NCI-H2107 treated with DMSO at 0.1 percent for 48 hours (cell line): Measurements from ENCODE around the gene C4orf33.
"Not testable (repeated sequence)": the region's sequence is repeated elsewhere in the genome, so short reads cannot be mapped to it uniquely, and the experiment has no call there.

Experiments
- DNase-seq: peaks from one replicate; lab custom pipeline; 2025; ENCODE audit not compliant: unreplicated experiment; lab: John Stamatoyannopoulos, UW

Gene C4orf33, protein sequence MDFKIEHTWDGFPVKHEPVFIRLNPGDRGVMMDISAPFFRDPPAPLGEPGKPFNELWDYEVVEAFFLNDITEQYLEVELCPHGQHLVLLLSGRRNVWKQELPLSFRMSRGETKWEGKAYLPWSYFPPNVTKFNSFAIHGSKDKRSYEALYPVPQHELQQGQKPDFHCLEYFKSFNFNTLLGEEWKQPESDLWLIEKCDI

DNA sequence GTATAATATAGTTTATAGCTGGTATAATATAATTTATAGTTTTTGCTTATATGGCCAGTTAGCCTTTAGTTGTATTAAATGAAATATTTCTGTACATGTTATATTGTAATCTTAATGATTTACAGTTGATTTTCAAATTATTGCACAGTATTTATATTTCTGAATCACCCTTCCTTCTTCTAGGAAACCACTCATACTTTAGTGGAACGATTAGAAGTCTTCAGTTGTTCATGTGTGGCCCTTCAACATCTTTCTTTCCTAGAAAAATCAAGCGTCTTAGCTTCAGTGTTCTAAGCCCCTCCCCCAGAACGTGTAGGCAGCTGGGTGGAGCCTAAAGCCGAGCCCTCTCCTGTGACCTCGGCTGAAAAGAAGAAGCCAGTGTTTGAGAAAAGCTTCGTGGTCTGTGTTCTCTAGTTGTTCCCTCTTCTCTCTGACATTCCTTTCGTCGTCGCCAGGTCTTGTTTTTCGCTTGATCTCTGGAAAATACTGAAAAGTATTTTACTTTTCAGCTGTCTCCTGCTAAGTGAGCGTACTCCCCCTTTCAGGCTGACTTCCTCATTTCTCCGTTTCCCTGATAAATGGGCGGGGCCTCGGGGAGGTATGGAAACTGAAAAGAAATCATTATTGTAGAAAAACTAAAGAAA lies at the start of gene C4orf33:
Gene C4orf33 (plus strand): TSS at position 342 of the 644 bp plus-strand sequence. CDS start 6,459 bp downstream, outside the sequence.
- DNase-seq, result no peak

DNA sequence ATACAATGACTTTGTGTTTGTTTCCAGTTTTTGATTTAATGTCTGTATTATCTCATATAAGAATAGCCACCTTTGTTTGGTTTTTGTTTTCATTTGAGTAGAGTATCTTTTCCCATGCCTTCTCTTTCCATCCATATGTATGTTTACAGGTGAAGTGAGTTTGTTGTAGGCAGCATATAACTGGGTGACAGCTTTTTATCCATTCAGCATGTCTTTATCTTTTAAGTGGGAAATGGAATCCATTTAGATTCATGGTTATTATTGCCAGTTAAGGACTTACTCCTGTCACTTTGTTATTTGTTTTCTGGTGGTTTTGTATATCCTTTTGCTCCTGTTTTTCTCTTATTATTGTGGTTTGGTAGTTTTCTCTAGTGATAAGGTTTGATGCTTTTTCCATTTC lies 36.9 kb upstream of the C4orf33 start:
- no peak for DNase-seq

DNA sequence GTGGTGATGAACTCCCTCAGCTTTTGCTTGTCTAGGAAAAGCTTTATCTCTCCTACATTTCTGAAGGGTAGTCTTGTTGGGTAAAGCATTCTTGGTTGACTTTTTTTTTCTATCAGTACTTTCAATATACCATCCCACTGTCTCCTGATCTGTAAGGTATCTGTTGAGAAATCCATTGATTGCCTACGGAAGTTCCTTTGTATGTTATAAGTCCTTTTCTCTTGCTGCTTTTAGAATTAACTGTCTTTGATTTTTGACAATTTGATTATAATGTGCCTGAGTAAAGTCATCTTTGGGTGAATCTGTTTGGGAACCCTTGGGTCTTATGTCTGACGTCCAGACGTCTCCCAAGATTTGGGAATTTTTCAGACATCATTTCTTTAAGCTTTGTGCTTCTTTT lies 33.4 kb upstream of the C4orf33 start:
- DNase-seq, result no peak

DNA sequence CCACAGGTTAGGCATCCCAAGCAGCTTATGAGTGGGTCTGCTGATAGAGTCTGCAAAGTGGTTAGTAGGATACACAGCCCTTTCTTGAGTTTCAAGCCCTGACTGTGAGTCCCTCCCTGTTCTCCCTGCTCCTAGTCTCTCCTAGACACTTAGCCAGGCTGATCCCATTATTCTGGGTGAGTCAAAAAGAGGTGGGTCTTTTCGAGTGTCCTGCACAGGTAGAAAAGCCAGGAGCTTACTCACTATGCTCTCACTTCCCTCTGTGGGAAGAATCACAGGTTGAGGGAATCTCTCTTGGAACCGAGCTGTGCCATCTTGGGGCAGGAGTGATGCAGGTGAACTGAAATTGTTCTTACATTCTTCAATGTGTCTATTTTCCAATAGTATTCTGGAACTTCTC lies 32.3 kb upstream of the C4orf33 start:
- DNase-seq, result no peak

DNA sequence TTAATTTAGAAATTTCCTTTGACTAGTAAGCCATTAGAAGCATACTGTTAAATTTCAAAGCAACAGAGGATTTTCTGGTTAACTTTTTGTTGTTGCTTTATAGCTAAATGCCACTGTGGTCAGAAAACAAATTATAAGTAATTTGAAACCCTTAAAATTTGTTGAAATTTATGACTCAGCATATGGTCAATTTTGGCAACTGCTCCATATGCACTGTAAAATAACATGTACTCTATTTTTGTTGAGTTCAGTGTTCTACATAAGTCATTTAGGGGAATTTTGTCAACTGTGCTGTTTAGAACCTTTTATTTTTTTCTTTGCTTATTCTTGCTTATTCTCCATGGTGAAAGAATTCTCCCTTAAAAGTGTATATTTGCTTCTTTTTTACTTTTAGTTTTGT lies 31.2 kb upstream of the C4orf33 start:
- DNase-seq, result no peak

DNA sequence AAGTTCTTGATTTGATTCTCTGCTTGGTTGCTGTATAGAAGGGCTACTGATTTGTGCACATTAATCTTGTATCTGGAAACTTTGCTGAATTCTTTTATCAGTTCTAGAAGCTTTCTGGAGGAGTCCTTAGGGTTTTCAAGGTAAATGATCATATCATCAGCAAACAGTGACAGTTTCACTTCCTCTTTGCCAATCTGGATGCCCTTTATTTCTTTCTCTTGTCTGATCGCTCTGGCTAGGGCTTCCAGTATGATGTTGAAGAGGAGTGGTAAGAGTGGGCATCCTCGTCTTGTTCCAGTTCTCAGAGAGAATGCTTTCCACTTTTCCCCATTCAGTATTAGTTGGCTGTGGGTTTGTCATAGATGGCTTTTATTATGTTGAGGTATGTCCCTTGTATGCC lies 26.4 kb upstream of the C4orf33 start:
- DNase-seq, result not testable (repeated sequence)

DNA sequence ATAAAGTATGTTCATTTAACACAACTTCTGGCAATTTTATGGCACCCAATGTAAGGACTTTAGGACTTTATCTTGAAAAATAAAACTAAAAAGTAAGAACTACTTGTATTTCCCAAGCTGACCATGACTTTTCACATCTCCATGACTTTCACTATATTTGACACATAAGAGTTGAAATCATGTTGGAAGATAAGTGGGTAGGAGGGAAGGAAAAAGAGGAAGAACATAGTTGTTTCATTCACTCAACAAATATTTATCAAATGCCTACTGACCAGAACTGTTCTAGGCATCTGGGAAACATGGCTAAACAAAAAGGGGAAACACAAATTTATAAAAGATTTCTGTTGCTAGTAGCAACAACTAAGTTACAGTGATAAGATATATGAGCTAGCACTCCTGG lies 18.6 kb upstream of the C4orf33 start:
- DNase-seq, result no peak

DNA sequence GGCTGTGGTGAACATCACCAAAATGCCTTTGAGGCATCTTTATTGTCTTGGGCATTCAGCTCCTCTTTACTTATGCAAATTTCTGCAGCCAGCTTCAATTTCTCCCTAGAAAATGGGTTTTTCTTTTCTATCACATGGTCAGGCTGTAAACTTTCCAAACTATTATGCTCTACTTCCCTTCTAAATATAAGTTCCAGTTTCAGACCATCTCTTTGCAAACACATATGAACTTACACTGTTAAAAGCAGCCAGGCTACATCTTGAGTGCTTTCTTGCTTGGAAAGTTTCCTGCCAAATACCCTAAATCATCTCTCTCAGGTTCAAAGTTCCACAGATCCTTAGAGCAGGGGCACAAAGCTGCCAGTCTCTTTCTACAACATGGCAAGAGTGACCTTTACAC lies 15.8 kb upstream of the C4orf33 start:
- no peak for DNase-seq

DNA sequence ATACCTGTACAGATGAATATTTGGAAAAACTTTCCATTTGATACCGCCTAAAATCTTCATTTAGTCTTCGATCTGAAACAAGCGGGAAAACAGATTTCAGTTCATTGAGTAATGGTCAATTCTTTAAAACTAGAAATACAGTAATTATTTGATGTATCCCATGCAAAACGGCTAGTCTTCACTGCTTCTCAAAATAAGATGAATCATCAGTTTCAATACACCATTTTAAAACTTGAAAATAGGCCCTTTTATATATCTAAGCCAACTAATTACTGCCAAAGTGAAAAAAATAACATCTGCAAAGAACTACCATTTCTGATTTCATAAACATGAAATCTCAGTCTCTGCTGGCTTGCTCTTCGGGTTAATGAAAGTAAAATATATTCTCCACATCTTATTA lies 13.7 kb upstream of the C4orf33 start:
- DNase-seq, result no peak

DNA sequence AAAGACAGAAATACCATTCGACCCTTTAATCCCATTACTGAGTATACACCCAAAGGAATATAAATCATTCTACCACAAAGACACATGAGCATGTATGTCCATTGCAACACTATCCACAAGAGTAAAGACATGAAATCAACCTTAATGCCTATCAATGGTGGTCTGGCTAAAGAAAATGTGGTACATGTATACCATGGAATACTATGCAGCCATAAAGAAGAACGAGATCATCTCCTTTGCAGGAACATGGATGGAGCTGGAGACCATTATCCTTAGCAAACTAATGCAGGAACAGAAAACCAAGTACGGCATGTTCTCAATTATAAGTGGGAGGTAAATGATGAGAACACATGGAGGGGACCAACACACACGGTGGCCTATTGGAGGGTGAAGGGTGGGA lies 10.5 kb upstream of the C4orf33 start:
- DNase-seq, result no peak

DNA sequence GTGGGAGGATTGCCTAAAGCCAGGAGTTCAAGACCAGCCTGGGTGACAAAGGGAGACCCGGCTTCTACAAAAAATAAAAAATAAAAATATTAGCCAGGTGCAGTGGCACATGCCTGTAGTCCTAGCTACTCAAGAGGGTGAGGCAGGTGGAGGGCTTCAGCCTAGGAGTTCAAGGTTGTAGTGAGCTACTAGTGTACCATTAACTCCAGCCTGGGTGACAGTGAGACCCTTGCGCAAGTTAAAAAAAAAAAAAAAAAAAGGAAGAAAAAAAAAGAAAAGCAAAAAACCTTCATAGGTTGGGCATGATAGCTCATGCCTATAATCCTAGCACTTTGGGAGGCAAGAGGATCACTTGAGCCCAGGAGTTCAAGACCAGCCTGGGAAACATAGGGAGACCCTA lies 8.4 kb upstream of the C4orf33 start:
- no peak for DNase-seq

DNA sequence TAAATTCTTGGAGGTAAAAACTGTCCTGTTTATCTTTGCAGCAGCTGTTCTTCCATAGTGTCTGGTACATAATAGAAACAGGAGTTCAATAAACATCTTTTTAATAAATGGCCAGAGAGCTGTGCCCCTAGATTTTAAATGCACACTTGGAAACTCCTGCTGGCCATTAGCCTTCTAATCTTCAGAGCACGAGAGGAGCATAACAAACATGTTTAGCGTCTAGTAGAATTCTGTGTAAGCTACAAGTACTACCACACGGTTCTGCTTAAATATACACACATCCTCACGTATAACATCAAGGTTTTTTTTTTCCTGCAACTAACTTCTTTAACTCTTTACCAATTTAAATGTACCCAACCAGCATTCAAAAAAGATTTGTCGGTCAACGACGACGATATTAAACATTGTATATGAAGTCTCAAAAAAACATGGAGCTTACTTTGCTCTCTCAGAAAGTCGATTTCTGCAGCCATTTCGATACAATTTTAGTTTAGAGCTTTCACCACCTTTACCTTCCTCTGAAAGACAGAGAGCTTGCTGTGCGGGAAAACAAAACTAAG lies 3.2 kb upstream of the C4orf33 start:
- DNase-seq, result peak; percentile 18

DNA sequence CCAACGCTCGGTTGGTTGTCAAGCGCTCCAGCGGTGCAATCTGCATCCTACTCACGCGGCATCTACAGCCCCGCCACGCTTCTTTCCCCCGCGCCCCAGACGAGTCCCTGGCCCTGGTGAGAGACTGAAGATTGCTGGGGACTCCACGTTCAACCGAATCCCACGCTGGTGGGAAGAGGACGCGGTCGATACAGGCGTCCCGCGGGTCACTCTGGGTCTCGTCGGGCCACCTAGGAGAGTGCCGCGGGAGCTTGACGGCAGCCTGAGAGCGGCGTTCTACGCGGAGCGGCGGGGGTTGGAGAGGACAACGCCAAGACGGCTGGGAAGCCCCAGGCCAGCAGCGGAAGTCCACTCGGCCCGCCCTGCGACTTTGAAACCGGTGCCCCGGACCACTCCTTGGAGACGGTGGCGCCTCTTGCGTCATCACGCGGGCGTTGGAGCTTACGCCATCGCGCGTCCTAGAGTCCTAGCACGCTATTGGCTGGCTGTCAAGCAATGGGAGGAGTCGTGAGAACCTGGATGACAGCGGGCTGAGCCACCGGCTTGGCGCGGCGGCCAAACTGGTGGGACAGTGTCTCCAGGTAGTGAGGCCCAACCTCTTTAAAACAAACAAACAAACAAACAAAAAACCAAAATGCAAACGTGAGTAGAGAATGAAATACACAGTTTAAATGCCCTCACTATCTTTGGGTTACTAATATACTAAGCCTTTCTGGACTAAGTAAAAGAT lies 2.6 kb upstream of the C4orf33 start, which contains the start of gene SCLT1:
Gene SCLT1 (minus strand): TSS at position 349 of the 730 bp plus-strand sequence. CDS start 436 bp downstream, outside the sequence.
- DNase-seq, result peak; percentile 80

DNA sequence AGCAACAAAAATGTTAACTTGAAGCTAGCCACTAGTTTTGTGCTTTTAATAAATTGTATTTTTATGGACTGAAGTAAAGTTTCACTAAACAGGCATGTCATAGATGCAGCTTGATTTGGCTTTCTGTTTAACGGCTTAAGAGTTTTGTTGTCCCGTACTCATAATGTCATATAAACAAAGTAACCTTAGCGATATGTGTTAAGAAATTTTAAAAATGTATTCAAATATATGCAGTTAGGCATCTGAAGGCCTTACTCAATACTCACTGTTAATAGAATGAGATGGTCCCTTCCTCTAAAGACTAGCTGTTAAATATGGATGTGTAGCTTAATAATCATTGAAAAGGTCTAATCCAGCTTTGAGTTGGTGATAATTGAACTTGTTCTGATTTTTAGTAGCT lies 1.6 kb upstream of the C4orf33 start:
- no peak for DNase-seq

DNA sequence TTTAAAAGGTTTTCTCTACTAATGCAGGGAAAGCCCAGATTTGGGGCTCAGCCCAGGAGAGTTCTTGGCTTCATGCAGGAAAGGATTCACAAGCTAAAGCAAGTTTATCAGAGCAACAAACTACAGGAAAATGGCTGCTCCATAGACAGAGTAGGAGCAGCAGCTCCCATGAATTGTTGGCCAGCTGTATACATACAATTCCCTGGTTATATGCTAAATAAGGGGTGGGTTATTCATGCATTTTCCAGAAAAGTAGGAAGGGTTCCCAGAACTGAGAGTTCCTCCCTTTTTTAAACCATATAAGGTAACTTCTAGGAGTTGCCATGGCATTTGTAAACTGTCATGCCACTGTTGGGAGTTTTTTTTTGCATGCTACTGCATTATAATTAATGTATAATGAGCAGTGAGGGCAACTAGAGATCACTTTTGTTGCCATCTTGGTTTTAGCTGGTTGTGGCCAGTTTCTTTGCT lies 2.6 kb downstream of the C4orf33 start:
- DNase-seq, result no peak

DNA sequence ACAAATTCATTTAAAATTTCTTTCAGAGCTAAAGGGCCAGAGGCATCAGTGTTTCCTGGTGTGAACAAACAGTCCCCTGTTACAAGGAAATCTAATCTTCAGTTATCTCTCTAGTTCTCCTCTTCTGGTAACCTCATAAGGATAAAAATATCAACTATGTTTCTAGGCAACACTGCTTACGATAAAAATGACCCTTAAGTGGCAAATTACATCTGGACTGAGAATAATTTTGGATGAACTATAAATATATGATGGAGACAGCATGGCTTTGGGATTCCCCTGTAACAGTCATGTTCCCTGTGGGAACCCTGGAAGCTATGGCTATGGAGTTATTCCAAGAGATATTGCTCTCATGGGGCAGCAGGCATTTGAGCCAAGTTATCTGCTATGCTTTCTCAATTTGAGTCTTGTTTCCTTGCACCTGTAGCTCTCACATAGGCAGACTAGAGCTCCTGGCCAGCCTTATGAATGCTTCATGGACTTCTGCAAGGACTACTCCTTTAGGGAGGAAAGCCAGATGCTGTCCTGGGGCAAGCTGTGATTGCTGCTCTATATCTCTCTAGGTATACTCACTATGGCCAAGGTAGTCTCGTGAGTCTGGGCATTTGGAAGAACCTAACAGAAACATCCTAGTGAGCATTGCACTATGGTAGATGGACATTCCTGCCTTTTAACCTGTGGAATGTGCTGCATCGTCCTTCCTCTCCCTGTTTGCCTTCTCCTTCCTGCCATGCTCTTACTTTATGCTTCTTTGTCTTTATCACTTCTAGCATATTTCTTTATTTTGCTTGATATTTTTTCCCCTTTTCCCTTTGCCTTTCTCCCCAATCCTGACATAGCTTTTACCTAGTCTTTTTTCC lies 14.2 kb downstream of the C4orf33 start:
- no peak for DNase-seq

DNA sequence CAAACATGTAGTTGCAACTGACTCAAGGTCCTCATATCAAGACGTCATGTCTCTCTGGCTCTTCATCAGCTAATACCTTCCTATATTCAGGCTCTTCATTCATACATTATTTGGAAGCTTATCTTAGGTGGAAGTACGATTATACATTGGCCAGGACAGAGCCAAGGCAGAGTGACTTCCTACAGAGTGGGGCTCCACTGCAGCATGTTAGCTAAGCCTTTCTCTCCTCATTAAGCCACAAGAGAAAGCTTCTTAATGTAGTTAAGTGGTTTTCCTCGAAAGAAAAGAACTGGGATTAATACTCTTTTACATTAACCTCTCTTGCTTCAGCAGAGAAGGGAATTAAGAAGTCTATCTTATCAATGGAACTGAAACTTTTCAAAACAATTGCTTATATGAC lies 15.0 kb downstream of the C4orf33 start:
- no peak for DNase-seq

DNA sequence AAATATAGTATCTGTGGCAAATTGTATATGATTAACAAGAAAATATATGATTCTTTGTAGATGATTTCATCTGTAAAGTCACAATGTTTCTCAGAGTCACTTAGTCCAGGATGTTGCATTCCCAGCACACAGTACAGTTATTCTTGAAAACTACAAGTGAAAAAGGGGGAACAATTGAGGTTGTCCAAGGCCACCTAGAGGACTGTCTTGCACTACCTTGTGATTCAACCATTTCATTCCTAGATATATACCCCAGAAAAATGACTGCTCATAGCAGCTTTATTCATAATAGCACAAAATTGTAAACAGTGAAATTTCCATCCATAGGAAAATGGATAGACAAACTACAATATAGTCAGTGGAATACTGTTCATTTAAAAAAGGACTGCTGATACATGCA lies 16.0 kb downstream of the C4orf33 start:
- no peak for DNase-seq

DNA sequence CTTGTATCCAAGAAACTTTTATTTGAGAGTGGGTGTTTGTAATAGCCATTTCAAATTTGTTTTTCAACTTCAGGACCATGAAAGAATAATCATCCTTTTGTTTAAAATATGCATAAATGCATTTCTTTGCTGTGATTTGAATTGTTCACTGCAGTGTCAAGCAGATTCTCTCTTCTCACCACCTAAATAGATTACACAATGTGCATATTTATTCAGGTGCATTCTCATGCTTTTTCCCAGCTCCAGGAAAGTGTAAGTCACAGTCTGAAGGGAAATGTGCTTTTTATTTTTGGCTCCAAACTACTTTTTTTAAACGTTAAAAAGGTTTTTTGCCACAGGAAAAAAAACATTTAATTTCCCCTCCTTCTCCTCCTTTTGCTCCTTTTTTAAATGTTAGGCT lies 17.5 kb downstream of the C4orf33 start:
- no peak for DNase-seq

DNA sequence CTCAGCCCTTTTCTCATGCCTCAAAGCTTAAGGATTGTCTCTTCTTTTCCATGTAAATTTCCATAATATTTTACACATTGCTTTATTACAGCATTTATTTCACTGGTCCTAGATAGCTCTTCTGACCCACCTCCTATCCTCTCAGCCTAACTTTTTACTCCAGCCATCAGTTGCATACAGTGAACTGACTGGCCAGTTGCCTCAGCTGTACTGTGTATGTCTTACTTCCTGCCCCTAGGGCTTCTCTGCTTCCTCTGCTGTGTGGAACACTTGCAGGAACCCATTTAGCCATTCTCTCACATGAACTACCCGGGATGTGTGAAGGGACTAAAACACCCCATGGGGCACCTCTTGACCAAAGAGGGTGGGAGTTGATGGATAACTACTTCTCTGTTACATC lies 18.0 kb downstream of the C4orf33 start:
- no peak for DNase-seq

DNA sequence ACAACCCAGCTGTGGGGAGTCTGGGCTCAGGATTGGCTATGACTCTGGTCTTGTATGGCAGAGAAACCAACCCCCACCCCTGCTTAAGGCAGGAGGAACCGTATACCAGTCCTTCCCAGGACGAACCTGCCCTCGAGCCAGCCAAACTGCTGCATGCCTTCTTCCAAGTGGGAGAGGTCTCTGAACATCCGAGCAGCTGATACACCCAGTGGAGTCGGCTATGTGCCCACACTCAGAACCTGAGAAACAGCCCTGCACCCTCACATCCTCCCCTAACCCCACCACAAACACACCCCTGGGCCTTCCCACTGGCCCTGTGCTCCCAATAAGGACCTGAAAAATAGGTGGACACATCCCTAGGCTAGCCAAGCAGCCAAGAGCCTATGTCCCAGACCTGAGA lies 21.8 kb downstream of the C4orf33 start:
- DNase-seq, result no peak
